Esophagus squamous epithelium (tissue), 4 donors: ENCODE measurements around the gene HNF1B.

ENCODE experiments used
- POLR2A ChIP-seq, 4 donors: fragments of 450-650 bp; IDR thresholded peaks; one replicate each; pipeline ENCODE4 v1.6.1; 2017; ENCODE audit warnings: antibody characterized with exemption in 4 of 4, mild to moderate bottlenecking in 4 of 4, moderate library complexity in 3 of 4
- TF ChIP-seq, protein P1 (sequence below), 6 experiments: fragments of 450-650 bp in 4 of 6; fragments of 200-600 bp in 2 of 6; sonication (generic) in 2 of 6; IDR thresholded peaks; one replicate each; pipeline ENCODE4 v1.5.1; 2016 to 2019; ENCODE audit warnings: antibody characterized with exemption in 6 of 6, mild to moderate bottlenecking in 4 of 6, moderate library complexity in 4 of 6

GRCh38 chr17:37678036-37678435, 66.8 kb downstream of the HNF1B start:
- TF ChIP-seq, protein P1, sequence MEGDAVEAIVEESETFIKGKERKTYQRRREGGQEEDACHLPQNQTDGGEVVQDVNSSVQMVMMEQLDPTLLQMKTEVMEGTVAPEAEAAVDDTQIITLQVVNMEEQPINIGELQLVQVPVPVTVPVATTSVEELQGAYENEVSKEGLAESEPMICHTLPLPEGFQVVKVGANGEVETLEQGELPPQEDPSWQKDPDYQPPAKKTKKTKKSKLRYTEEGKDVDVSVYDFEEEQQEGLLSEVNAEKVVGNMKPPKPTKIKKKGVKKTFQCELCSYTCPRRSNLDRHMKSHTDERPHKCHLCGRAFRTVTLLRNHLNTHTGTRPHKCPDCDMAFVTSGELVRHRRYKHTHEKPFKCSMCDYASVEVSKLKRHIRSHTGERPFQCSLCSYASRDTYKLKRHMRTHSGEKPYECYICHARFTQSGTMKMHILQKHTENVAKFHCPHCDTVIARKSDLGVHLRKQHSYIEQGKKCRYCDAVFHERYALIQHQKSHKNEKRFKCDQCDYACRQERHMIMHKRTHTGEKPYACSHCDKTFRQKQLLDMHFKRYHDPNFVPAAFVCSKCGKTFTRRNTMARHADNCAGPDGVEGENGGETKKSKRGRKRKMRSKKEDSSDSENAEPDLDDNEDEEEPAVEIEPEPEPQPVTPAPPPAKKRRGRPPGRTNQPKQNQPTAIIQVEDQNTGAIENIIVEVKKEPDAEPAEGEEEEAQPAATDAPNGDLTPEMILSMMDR (IDR thresholded peaks at IDR 0.05) = no peak
- no peak for TF ChIP-seq POLR2A (IDR thresholded peaks at IDR 0.05)
